HepG2 (cell line): ENCODE data around the gene FXYD4. TPM values are rescaled to one million over a fixed set of nuclear protein-coding genes. Genes with fewer than 3 reads are reported as not detected.

Experiments used
- HES4 ChIP-seq: sonication (generic); formaldehyde crosslinking; IDR thresholded peaks from 2 replicates; pipeline ENCODE4 v1.9.0; 2021; ENCODE audit warnings: mild to moderate bottlenecking, missing genetic modification reagents, borderline replicate concordance
- HMGXB3 ChIP-seq: sonication (generic); formaldehyde crosslinking; IDR thresholded peaks from 2 replicates; pipeline ENCODE4 v1.4.0; 2020; ENCODE audit warnings: missing genetic modification reagents, borderline replicate concordance
- NFIC ChIP-seq: IDR thresholded peaks from 2 replicates; pipeline ENCODE4 v1.6.1; 2012; ENCODE audit warnings: mild to moderate bottlenecking, low read length, inconsistent platforms
- SOX5 ChIP-seq: IDR thresholded peaks from 2 replicates; pipeline ENCODE4 v1.6.1; 2016; ENCODE audit warnings: borderline replicate concordance
- SRSF4 ChIP-seq: fragments of 200-400 bp; formaldehyde crosslinking; IDR thresholded peaks from one replicate; pipeline ENCODE4 v1.6.1; 2018; ENCODE audit warnings: mild to moderate bottlenecking, low read depth, low read length, moderate library complexity; ENCODE audit not compliant: poor library complexity, severe bottlenecking
- XRCC5 ChIP-seq: fragments of 200-400 bp; formaldehyde crosslinking; optimal IDR thresholded peaks from 2 replicates; pipeline ENCODE3; 2017; ENCODE audit warnings: mild to moderate bottlenecking, low read length
- ZBTB8A ChIP-seq: sonication (generic); formaldehyde crosslinking; IDR thresholded peaks from 2 replicates; pipeline ENCODE4 v1.4.0; 2020; ENCODE audit warnings: mild to moderate bottlenecking, low read depth, missing genetic modification reagents, borderline replicate concordance
- ZFY ChIP-seq: sonication (generic); formaldehyde crosslinking; IDR thresholded peaks from 2 replicates; pipeline ENCODE4 v1.4.0; 2020; ENCODE audit warnings: missing genetic modification reagents
- ZNF331 ChIP-seq: sonication (generic); formaldehyde crosslinking; IDR thresholded peaks from 2 replicates; pipeline ENCODE4 v1.4.0; 2020; ENCODE audit warnings: missing genetic modification reagents
- ZNF335 ChIP-seq: sonication (generic); formaldehyde crosslinking; IDR thresholded peaks from 2 replicates; pipeline ENCODE4 v1.4.0; 2020; ENCODE audit warnings: missing genetic modification reagents
- ZNF383 ChIP-seq: sonication (generic); formaldehyde crosslinking; IDR thresholded peaks from 2 replicates; pipeline ENCODE4 v1.4.0; 2020; ENCODE audit warnings: missing genetic modification reagents, mild to moderate bottlenecking, borderline replicate concordance
- ZNF441 ChIP-seq: sonication (generic); formaldehyde crosslinking; IDR thresholded peaks from 2 replicates; pipeline ENCODE4 v1.7.0; 2021; ENCODE audit warnings: missing genetic modification reagents, borderline replicate concordance
- ZNF496 ChIP-seq: sonication (generic); formaldehyde crosslinking; IDR thresholded peaks from 2 replicates; pipeline ENCODE4 v1.8.1; 2023; ENCODE audit warnings: mild to moderate bottlenecking, moderate library complexity, missing genetic modification reagents; ENCODE audit not compliant: insufficient replicate concordance
- ZNF598 ChIP-seq: sonication (generic); formaldehyde crosslinking; IDR thresholded peaks from 2 replicates; pipeline ENCODE4 v1.5.1; 2020; ENCODE audit warnings: mild to moderate bottlenecking, missing genetic modification reagents, borderline replicate concordance
- ZNF703 ChIP-seq: sonication (generic); formaldehyde crosslinking; IDR thresholded peaks from 2 replicates; pipeline ENCODE4 v1.5.1; 2020; ENCODE audit warnings: missing genetic modification reagents, mild to moderate bottlenecking, moderate library complexity, borderline replicate concordance
- ZSCAN12 ChIP-seq: sonication (generic); formaldehyde crosslinking; IDR thresholded peaks from 2 replicates; pipeline ENCODE4 v1.9.0; 2021; ENCODE audit warnings: mild to moderate bottlenecking, missing genetic modification reagents
- ZSCAN31 ChIP-seq: sonication (generic); formaldehyde crosslinking; IDR thresholded peaks from 2 replicates; pipeline ENCODE4 v1.5.0; 2020; ENCODE audit warnings: low read depth, mild to moderate bottlenecking, missing genetic modification reagents
- polyA plus RNA-seq, 8 experiments: library from polyadenylated mRNA; depleted of rRNA in 3 of 8; stranded (reverse) in 7 of 8; unstranded in 1 of 8; fragments of >200 nt; fragmentation: Illumina TruSeq in 4 of 8; extraction: Trizol in 4 of 8; gene quantifications; 2 replicates each; pipeline versions ENCODE4 v1.2.1 to v1.2.3, GENCODE V29; 2011 to 2016; ENCODE audit warnings: low read depth in 4 of 8, missing spikeins in 1 of 8, mixed read lengths in 1 of 8; ENCODE audit not compliant: insufficient read depth in 1 of 8
- total RNA-seq, 5 experiments: library from RNA; depleted of rRNA; stranded (reverse); fragments of >200 nt; fragmentation: Illumina TruSeq; extraction: Trizol; gene quantifications; 2 replicates each; pipeline ENCODE4 v1.2.3, GENCODE V29; 2016; ENCODE audit warnings: low read depth in 1 of 5
- TF ChIP-seq, protein P1 (sequence below): sonication (generic); formaldehyde crosslinking; IDR thresholded peaks from 2 replicates; pipeline ENCODE4 v1.8.1; 2023; ENCODE audit warnings: mild to moderate bottlenecking, missing genetic modification reagents
- TF ChIP-seq, protein P2 (sequence below): sonication (generic); formaldehyde crosslinking; IDR thresholded peaks from 2 replicates; pipeline ENCODE4 v1.4.0; 2020; ENCODE audit warnings: low read depth, missing genetic modification reagents

Gene FXYD4
- total and polyA plus RNA-seq, 2 of the 13 experiments (the other 11 are each of a cell fraction or from before 2014, with no cell fraction given) = not detected

- TF ChIP-seq ZNF383 (CRISPR knock-in tag) (no peak), ZSCAN31 (peak; percentile 87), HMGXB3 (CRISPR knock-in tag) (peak; percentile 82; the same call in 1 of the 2 replicates), ZNF335 (no peak; the same call in 1 of the 2 replicates), SOX5 (CRISPR knock-in tag) (peak; percentile 75; the same call in 1 of the 2 replicates), ZNF441 (CRISPR knock-in tag) (peak; percentile 75; the same call in 1 of the 2 replicates), ZNF598 (CRISPR knock-in tag) (no peak), NFIC (no peak; the same call in 1 of the 2 replicates), ZNF331 (peak; percentile 71; the same call in 1 of the 2 replicates), ZNF496 (CRISPR knock-in tag) (no peak), XRCC5 (peak; percentile 46), SRSF4 (no peak), ZNF703 (CRISPR knock-in tag) (no peak), ZSCAN12 (CRISPR knock-in tag) (no peak; the same call in 1 of the 2 replicates), ZFY (peak; percentile 74; the same call in 1 of the 2 replicates), ZBTB8A (CRISPR knock-in tag) (no peak), HES4 (CRISPR knock-in tag) (peak; percentile 95)
- TF ChIP-seq, protein P1, sequence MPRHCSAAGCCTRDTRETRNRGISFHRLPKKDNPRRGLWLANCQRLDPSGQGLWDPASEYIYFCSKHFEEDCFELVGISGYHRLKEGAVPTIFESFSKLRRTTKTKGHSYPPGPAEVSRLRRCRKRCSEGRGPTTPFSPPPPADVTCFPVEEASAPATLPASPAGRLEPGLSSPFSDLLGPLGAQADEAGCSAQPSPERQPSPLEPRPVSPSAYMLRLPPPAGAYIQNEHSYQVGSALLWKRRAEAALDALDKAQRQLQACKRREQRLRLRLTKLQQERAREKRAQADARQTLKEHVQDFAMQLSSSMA (CRISPR knock-in tag) = peak; percentile 89
- TF ChIP-seq, protein P2, sequence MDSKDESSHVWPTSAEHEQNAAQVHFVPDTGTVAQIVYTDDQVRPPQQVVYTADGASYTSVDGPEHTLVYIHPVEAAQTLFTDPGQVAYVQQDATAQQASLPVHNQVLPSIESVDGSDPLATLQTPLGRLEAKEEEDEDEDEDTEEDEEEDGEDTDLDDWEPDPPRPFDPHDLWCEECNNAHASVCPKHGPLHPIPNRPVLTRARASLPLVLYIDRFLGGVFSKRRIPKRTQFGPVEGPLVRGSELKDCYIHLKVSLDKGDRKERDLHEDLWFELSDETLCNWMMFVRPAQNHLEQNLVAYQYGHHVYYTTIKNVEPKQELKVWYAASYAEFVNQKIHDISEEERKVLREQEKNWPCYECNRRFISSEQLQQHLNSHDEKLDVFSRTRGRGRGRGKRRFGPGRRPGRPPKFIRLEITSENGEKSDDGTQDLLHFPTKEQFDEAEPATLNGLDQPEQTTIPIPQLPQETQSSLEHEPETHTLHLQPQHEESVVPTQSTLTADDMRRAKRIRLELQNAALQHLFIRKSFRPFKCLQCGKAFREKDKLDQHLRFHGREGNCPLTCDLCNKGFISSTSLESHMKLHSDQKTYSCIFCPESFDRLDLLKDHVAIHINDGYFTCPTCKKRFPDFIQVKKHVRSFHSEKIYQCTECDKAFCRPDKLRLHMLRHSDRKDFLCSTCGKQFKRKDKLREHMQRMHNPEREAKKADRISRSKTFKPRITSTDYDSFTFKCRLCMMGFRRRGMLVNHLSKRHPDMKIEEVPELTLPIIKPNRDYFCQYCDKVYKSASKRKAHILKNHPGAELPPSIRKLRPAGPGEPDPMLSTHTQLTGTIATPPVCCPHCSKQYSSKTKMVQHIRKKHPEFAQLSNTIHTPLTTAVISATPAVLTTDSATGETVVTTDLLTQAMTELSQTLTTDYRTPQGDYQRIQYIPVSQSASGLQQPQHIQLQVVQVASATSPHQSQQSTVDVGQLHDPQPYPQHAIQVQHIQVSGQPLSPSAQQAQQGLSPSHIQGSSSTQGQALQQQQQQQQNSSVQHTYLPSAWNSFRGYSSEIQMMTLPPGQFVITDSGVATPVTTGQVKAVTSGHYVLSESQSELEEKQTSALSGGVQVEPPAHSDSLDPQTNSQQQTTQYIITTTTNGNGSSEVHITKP (CRISPR knock-in tag) = peak; percentile 38; the same call in 1 of the 2 replicates
Measured at GRCh38 chr10:43396928-43397624, 25.6 kb downstream of the FXYD4 start (continued).
